Neural progenitor cell (in vitro differentiated cells): Measurements from ENCODE around the gene HECTD2. TPM values are rescaled to one million over a fixed set of nuclear protein-coding genes. Genes with fewer than 3 reads are reported as not detected.
"Not testable (repeated sequence)": the region's sequence is repeated elsewhere in the genome, so short reads cannot be mapped to it uniquely, and the experiment has no call there.

Source experiments
- DNase-seq: peaks from one replicate; pipeline ENCODE4 v3.0.0-alpha.2; 2016; ENCODE audit warnings: low spot score
- H2AFZ ChIP-seq: fragments of 200-600 bp; sonication (generic); replicated peaks from 2 replicates; pipeline ENCODE4 v1.6.1; 2016; ENCODE audit warnings: antibody characterized with exemption
- H3F3A ChIP-seq: fragments of 200-600 bp; sonication (generic); 2 replicates; pipeline ENCODE4 v1.6.1; 2016; ENCODE audit warnings: antibody characterized with exemption, low read depth
- H3K27ac ChIP-seq: fragments of 200-600 bp; sonication (generic); 2 replicates; pipeline ENCODE4 v1.5.1; 2016; ENCODE audit warnings: mild to moderate bottlenecking
- H3K27me3 ChIP-seq: fragments of 200-600 bp; sonication (generic); 2 replicates; pipeline ENCODE4 v1.6.1; 2016; ENCODE audit warnings: mild to moderate bottlenecking, moderate library complexity
- H3K36me3 ChIP-seq: fragments of 200-600 bp; sonication (generic); 2 replicates; pipeline ENCODE4 v1.5.1; 2016
- H3K4me1 ChIP-seq: fragments of 200-600 bp; sonication (generic); 2 replicates; pipeline ENCODE4 v1.6.1; 2016; ENCODE audit warnings: mixed run types
- H3K4me2 ChIP-seq: fragments of 200-600 bp; sonication (generic); 2 replicates; pipeline ENCODE4 v1.6.1; 2016
- H3K4me3 ChIP-seq: fragments of 200-600 bp; sonication (generic); 2 replicates; pipeline ENCODE4 v1.5.1; 2016
- H3K79me2 ChIP-seq: fragments of 200-600 bp; sonication (generic); 2 replicates; pipeline ENCODE4 v1.6.1; 2016; ENCODE audit warnings: low read depth
- H3K9ac ChIP-seq: fragments of 200-600 bp; sonication (generic); 2 replicates; pipeline ENCODE4 v1.6.1; 2016
- H3K9me3 ChIP-seq: fragments of 200-600 bp; sonication (generic); 2 replicates; pipeline ENCODE4 v1.5.1; 2016; ENCODE audit warnings: low read depth
- H4K20me1 ChIP-seq: fragments of 200-600 bp; sonication (generic); 2 replicates; pipeline ENCODE4 v1.6.1; 2016; ENCODE audit warnings: low read depth
- H3K27ac Mint-ChIP-seq: 3 replicates; pipeline ENCODE4 v1.8.0; 2021; ENCODE audit warnings: mixed read lengths
- H3K27me3 Mint-ChIP-seq: 2 replicates; pipeline ENCODE4 v1.8.0; 2022; ENCODE audit warnings: low read depth, mild to moderate bottlenecking, inconsistent platforms, moderate library complexity, mixed read lengths; ENCODE audit not compliant: insufficient read depth
- H3K36me3 Mint-ChIP-seq: 3 replicates; pipeline ENCODE4 v1.8.0; 2021; ENCODE audit warnings: mixed read lengths
- H3K4me1 Mint-ChIP-seq: 3 replicates; pipeline ENCODE4 v1.8.0; 2021; ENCODE audit warnings: mixed read lengths
- H3K4me3 Mint-ChIP-seq: 3 replicates; pipeline ENCODE4 v1.8.0; 2021; ENCODE audit warnings: mild to moderate bottlenecking, moderate library complexity, mixed read lengths
- H3K9me3 Mint-ChIP-seq: 3 replicates; pipeline ENCODE4 v1.8.0; 2020; ENCODE audit warnings: mixed read lengths
- CTCF ChIP-seq: fragments of 200-600 bp; sonication (generic); IDR thresholded peaks from 2 replicates; pipeline ENCODE4 v1.5.1; 2017; ENCODE audit warnings: antibody characterized with exemption, mild to moderate bottlenecking
- EZH2 ChIP-seq: fragments of 200-600 bp; sonication (generic); IDR thresholded peaks from 2 replicates; pipeline ENCODE4 v1.6.1; 2017; ENCODE audit warnings: antibody characterized with exemption, mild to moderate bottlenecking, moderate library complexity
- EZH2phosphoT487 ChIP-seq: fragments of 200-600 bp; sonication (generic); IDR thresholded peaks from 2 replicates; pipeline ENCODE4 v1.6.1; 2017; ENCODE audit warnings: antibody characterized with exemption
- total RNA-seq: library from RNA; depleted of rRNA; stranded (reverse); fragments of >200 nt; gene quantifications from 2 replicates; pipeline ENCODE4 v1.2.3, GENCODE V29; 2015; ENCODE audit warnings: low replicate concordance

The HECTD2 gene
- total RNA-seq, 1 donor from 2014 or later: 51.5 TPM

- H3K9ac ChIP-seq: no peak overlapping the region
- no peak overlapping the region for H2AFZ ChIP-seq
- no peak overlapping the region for H3K4me2 ChIP-seq
- H3K27me3 Mint-ChIP-seq: peaks cover 7% of the 10 kb centered on the region
- no peaks in the 10 kb centered on the region for H3F3A ChIP-seq
- H3K27me3 ChIP-seq: no peaks in the 10 kb centered on the region
- no peak overlapping the region for H3K27ac Mint-ChIP-seq
- no peaks in the 10 kb centered on the region for H3K36me3 Mint-ChIP-seq
- no peaks in the 10 kb centered on the region for H4K20me1 ChIP-seq
- no peak for DNase-seq
- H3K79me2 ChIP-seq: no peaks in the 10 kb centered on the region
- no peaks in the 10 kb centered on the region for H3K9me3 ChIP-seq
- peaks cover 11% of the 10 kb centered on the region for H3K9me3 Mint-ChIP-seq
- H3K27ac ChIP-seq: no peak overlapping the region
- no peaks in the 10 kb centered on the region for H3K4me1 ChIP-seq
- H3K4me3 ChIP-seq: no peak overlapping the region
- no peaks in the 10 kb centered on the region for H3K4me1 Mint-ChIP-seq
- no peaks in the 10 kb centered on the region for H3K36me3 ChIP-seq
- no peak overlapping the region for H3K4me3 Mint-ChIP-seq
- no peak for TF ChIP-seq EZH2phosphoT487
- TF ChIP-seq EZH2: no peak
- TF ChIP-seq CTCF: no peak
These were observed 149.6 kb downstream of the HECTD2 start for GRCh38 chr10:91559750-91560149.

GRCh38 chr10:91560827-91561226 is 150.7 kb downstream of the HECTD2 start:
- not testable (repeated sequence) for H3F3A ChIP-seq, H3K27me3 Mint-ChIP-seq, DNase-seq, H3K36me3 Mint-ChIP-seq, H2AFZ ChIP-seq, H3K4me2 ChIP-seq, H3K27me3 ChIP-seq, H4K20me1 ChIP-seq, H3K27ac Mint-ChIP-seq, H3K9ac ChIP-seq, H3K4me3 Mint-ChIP-seq, H3K4me3 ChIP-seq, H3K4me1 ChIP-seq, H3K27ac ChIP-seq, H3K79me2 ChIP-seq, H3K36me3 ChIP-seq, H3K9me3 ChIP-seq, H3K4me1 Mint-ChIP-seq
- peaks cover 11% of the 10 kb centered on the region for H3K9me3 Mint-ChIP-seq

DNA sequence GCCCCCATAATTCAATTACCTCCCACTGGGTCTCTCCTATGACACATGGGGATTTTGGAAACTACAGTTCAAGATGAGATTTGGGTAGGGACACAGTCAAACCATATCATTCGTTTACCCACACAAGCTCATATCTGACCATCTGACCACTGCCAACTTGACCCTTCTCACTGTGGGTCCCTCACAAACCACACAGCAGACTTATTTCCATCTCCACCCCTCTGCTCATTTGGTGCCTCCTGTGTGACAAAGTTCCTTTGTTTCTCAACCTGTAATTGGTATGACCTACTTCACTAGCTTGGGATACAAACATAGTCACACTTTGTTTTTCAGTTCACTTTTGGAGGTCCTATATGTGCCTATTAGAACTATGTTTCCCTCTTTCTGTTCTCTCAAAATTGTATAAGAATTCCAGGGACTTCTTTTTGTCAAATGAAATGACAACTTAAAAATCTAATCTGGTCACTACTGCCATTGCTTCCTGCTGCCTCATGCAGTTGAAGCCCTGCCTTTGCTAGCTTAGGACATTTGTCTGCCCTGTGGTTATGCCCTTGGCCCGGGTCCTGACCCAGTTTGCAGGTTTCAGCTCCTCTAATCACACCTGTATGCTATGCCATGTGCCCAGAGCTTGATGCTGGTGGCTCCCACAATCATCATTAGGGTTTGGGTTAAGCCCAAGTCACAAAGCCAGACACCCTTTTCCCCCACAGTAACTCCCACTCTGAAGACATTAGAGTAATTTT is 152.9 kb downstream of the HECTD2 start:
- peaks cover 4% of the 10 kb centered on the region for H3K27me3 Mint-ChIP-seq
- H3K4me3 Mint-ChIP-seq: no peak overlapping the region
- Histone ChIP-seq H4K20me1 (no peaks in the 10 kb centered on the region), H3K9ac (no peak overlapping the region), H3K27me3 (no peaks in the 10 kb centered on the region), H3K79me2 (no peaks in the 10 kb centered on the region), H3F3A (no peaks in the 10 kb centered on the region), H3K4me2 (no peak overlapping the region), H3K9me3 (no peaks in the 10 kb centered on the region), H3K4me1 (no peaks in the 10 kb centered on the region), H3K4me3 (no peak overlapping the region), H3K27ac (no peak overlapping the region), H2AFZ (no peak overlapping the region), H3K36me3 (no peaks in the 10 kb centered on the region)
- no peak for DNase-seq
- no peak overlapping the region for H3K27ac Mint-ChIP-seq
- H3K36me3 Mint-ChIP-seq: no peaks in the 10 kb centered on the region
- TF ChIP-seq EZH2: no peak
- no peak for TF ChIP-seq EZH2phosphoT487
- TF ChIP-seq CTCF: no peak
- no peaks in the 10 kb centered on the region for H3K4me1 Mint-ChIP-seq
- H3K9me3 Mint-ChIP-seq: peaks cover 11% of the 10 kb centered on the region

DNA sequence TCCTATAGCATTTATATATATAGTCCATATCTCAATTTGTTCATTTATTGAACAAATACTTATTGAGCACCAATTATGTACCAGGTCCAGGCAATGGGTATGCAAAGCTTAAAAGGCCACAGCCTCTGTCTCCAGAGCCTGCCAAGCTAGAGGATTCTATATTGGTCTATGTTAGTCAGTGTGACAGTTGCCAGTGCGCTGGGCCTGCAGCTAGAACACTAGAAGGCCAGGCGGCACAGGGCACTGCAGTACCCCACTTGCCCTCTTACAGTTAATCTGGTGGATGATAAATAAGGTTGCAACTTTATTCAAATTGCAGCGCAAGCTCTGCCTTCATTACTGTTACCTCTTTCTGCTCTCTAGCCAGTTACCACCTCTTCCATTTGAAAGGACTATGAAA is 153.9 kb downstream of the HECTD2 start:
- no peaks in the 10 kb centered on the region for H3K4me1 ChIP-seq
- peaks cover 11% of the 10 kb centered on the region for H3K9me3 Mint-ChIP-seq
- no peak overlapping the region for H3K27ac ChIP-seq
- H3K36me3 ChIP-seq: no peaks in the 10 kb centered on the region
- no peaks in the 10 kb centered on the region for H3K9me3 ChIP-seq
- no peak for DNase-seq
- H3K36me3 Mint-ChIP-seq: no peaks in the 10 kb centered on the region
- no peaks in the 10 kb centered on the region for H3F3A ChIP-seq
- H3K9ac ChIP-seq: no peak overlapping the region
- H3K27me3 Mint-ChIP-seq: peaks cover 2% of the 10 kb centered on the region
- no peaks in the 10 kb centered on the region for H3K27me3 ChIP-seq
- no peaks in the 10 kb centered on the region for H3K4me1 Mint-ChIP-seq
- H3K79me2 ChIP-seq: no peaks in the 10 kb centered on the region
- TF ChIP-seq EZH2phosphoT487 (no peak), CTCF (no peak), EZH2 (no peak)
- H4K20me1 ChIP-seq: no peaks in the 10 kb centered on the region
- H3K4me3 ChIP-seq: no peak overlapping the region
- no peak overlapping the region for H3K4me2 ChIP-seq
- no peak overlapping the region for H2AFZ ChIP-seq
- no peak overlapping the region for H3K27ac Mint-ChIP-seq
- H3K4me3 Mint-ChIP-seq: no peak overlapping the region
